Keratinocyte (primary cell): ENCODE data around the gene NHSL2. TPM values are rescaled to one million over a fixed set of nuclear protein-coding genes. Genes with fewer than 3 reads are reported as not detected.

Experiments used
- DNase-seq: peaks from one replicate; pipeline ENCODE4 v3.0.0-alpha.2; 2011; ENCODE audit warnings: low read depth, missing footprints, low spot score
- FAIRE-seq: peaks from 2 replicates; lab custom pipeline; 2011; peaks lifted over from hg19 to GRCh38; lab: Jason Lieb, UNC
- H2AFZ ChIP-seq: 2 replicates; pipeline ENCODE4 v1.6.0; 2012; ENCODE audit warnings: low read length, control low read depth, inconsistent platforms; ENCODE audit not compliant: control insufficient read depth
- H3K27ac ChIP-seq: 2 replicates; pipeline ENCODE4 v1.5.1; 2011; ENCODE audit warnings: low read length; ENCODE audit not compliant: control insufficient read depth, insufficient read depth
- H3K27me3 ChIP-seq: 3 replicates; pipeline ENCODE4 v1.6.0; 2011; ENCODE audit warnings: low read length; ENCODE audit not compliant: control insufficient read depth, insufficient read depth; ENCODE audit errors: extremely low read depth
- H3K36me3 ChIP-seq, 2 experiments: 2 replicates in 1 of 2; 3 replicates in 1 of 2; pipeline ENCODE4 v1.5.1; 2011; ENCODE audit warnings: low read length in 2 of 2, mild to moderate bottlenecking in 1 of 2; ENCODE audit not compliant: control insufficient read depth in 2 of 2, insufficient read depth in 2 of 2; ENCODE audit errors: extremely low read depth in 1 of 2
- H3K4me1 ChIP-seq: 3 replicates; pipeline ENCODE4 v1.5.1; 2011; ENCODE audit warnings: low read length; ENCODE audit not compliant: control insufficient read depth, insufficient read depth; ENCODE audit errors: extremely low read depth
- H3K4me2 ChIP-seq: 3 replicates; pipeline ENCODE4 v1.6.0; 2011; ENCODE audit warnings: low read depth, low read length; ENCODE audit not compliant: control insufficient read depth, insufficient read depth; ENCODE audit errors: extremely low read depth
- H3K4me3 ChIP-seq, 3 experiments: fragments of 200-600 bp in 1 of 3; sonication (generic) in 1 of 3; 2 replicates in 2 of 3; 3 replicates in 1 of 3; pipeline ENCODE4 v1.5.1; 2011 to 2016; ENCODE audit warnings: low read length in 3 of 3, mild to moderate bottlenecking in 3 of 3, control low read depth in 2 of 3, inconsistent platforms in 1 of 3, low read depth in 1 of 3, mixed read lengths in 1 of 3, mixed run types in 1 of 3, moderate library complexity in 1 of 3; ENCODE audit not compliant: control insufficient read depth in 2 of 3, insufficient read depth in 2 of 3; ENCODE audit errors: extremely low read depth in 1 of 3
- H3K79me2 ChIP-seq: 2 replicates; pipeline ENCODE4 v1.6.0; 2012; ENCODE audit warnings: low read length; ENCODE audit not compliant: control insufficient read depth, insufficient read depth
- H3K9ac ChIP-seq: 3 replicates; pipeline ENCODE4 v1.6.0; 2011; ENCODE audit warnings: low read length; ENCODE audit not compliant: control insufficient read depth, insufficient read depth; ENCODE audit errors: extremely low read depth
- H3K9me1 ChIP-seq: 3 replicates; pipeline ENCODE4 v1.6.0; 2011; ENCODE audit warnings: low read length; ENCODE audit not compliant: control insufficient read depth, insufficient read depth; ENCODE audit errors: extremely low read depth
- H3K9me3 ChIP-seq: 2 replicates; pipeline ENCODE4 v1.5.1; 2012; ENCODE audit warnings: low read depth, low read length; ENCODE audit not compliant: control insufficient read depth
- H4K20me1 ChIP-seq: 3 replicates; pipeline ENCODE4 v1.6.0; 2011; ENCODE audit warnings: low read length; ENCODE audit not compliant: control insufficient read depth, insufficient read depth; ENCODE audit errors: extremely low read depth
- EZH2 ChIP-seq: IDR thresholded peaks from one replicate; pipeline ENCODE4 v1.6.1; 2012; ENCODE audit warnings: inconsistent platforms, mild to moderate bottlenecking, low read length, moderate library complexity
- dilution Hi-C: fragments of 300-500 bp; cut with MboI; formaldehyde crosslinking; loops from one replicate; pipeline ENCODE4 v1.7.0; 2020; ENCODE audit warnings: low sequenced_read_pairs; ENCODE audit not compliant: extremely low pct_ligation_motif_present
- polyA plus RNA-seq, 5 experiments: library from polyadenylated mRNA; depleted of rRNA in 3 of 5; stranded (reverse) in 3 of 5; stranded (forward) in 1 of 5; unstranded in 1 of 5; fragments of >200 nt; gene quantifications; 1 replicate in 1 of 5; 2 replicates in 3 of 5; 3 replicates in 1 of 5; pipeline versions ENCODE4 v1.2.1 to v1.2.3, GENCODE V29; 2011 to 2012; ENCODE audit warnings: missing spikeins in 2 of 5, low read depth in 1 of 5, low replicate concordance in 1 of 5
- TF ChIP-seq, protein P1 (sequence below), 3 experiments: IDR thresholded peaks in 1 of 3; conservative IDR thresholded peaks in 1 of 3; optimal IDR thresholded peaks in 1 of 3; 2 replicates in 2 of 3; 3 replicates in 1 of 3; pipeline versions ENCODE3 to v1.5.1; 2011; ENCODE audit warnings: low read length in 3 of 3, mild to moderate bottlenecking in 3 of 3, moderate library complexity in 2 of 3, control low read depth in 1 of 3, inconsistent platforms in 1 of 3; ENCODE audit not compliant: insufficient read depth in 2 of 3; ENCODE audit errors: extremely low read depth in 1 of 3

Gene NHSL2
- polyA plus RNA-seq, 1 donor (not counting 4 experiments of a cell fraction or from before 2014, with no cell fraction given) = 0.04 TPM

DNA sequence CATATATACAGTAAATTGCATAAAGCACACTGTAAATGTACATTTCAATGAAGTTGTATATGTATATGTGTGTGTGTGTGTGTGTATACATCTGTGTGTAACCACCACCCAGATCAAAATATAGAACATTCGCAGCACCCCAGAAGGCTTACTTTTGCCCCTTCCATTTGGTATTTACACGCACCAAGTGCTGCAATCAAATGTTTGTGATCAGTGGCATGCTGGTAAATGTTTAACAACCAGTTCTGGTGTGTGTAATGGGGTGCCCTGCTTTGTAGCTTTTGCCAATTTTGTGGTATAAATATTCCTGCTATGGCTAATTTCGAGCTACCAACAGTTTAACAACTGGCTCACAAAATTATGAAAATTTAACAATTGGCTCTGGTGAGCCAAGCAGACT is 119.8 kb downstream of the NHSL2 start:
- no peak for FAIRE-seq
- no peak overlapping the region for H3K4me2 ChIP-seq
- no peak for TF ChIP-seq EZH2
- TF ChIP-seq, protein P1, sequence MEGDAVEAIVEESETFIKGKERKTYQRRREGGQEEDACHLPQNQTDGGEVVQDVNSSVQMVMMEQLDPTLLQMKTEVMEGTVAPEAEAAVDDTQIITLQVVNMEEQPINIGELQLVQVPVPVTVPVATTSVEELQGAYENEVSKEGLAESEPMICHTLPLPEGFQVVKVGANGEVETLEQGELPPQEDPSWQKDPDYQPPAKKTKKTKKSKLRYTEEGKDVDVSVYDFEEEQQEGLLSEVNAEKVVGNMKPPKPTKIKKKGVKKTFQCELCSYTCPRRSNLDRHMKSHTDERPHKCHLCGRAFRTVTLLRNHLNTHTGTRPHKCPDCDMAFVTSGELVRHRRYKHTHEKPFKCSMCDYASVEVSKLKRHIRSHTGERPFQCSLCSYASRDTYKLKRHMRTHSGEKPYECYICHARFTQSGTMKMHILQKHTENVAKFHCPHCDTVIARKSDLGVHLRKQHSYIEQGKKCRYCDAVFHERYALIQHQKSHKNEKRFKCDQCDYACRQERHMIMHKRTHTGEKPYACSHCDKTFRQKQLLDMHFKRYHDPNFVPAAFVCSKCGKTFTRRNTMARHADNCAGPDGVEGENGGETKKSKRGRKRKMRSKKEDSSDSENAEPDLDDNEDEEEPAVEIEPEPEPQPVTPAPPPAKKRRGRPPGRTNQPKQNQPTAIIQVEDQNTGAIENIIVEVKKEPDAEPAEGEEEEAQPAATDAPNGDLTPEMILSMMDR (optimal IDR thresholded peaks at IDR 0.05 in 1 of 3, IDR thresholded peaks at IDR 0.05 in 1 of 3, conservative IDR thresholded peaks at IDR 0.05 in 1 of 3; ENCODE audit: extremely low read depth in 1 of 3, insufficient read depth in 2 of 3, low read length in 3 of 3) = no peak
- dilution Hi-C loops = no loop called here
- no peak for DNase-seq
- no peak overlapping the region for H3K9ac ChIP-seq
- H3K9me3 ChIP-seq = no peaks in the 10 kb centered on the region
- H3K27ac ChIP-seq = no peak overlapping the region
- peaks cover 3% of the 10 kb centered on the region for H3K4me1 ChIP-seq
- H2AFZ ChIP-seq = no peak overlapping the region
- no peaks in the 10 kb centered on the region for H3K36me3 ChIP-seq
- peaks cover 21% of the 10 kb centered on the region for H3K27me3 ChIP-seq
- no peaks in the 10 kb centered on the region for H4K20me1 ChIP-seq
- no peaks in the 10 kb centered on the region for H3K79me2 ChIP-seq
- H3K9me1 ChIP-seq = no peaks in the 10 kb centered on the region
- no peak overlapping the region for H3K4me3 ChIP-seq

DNA sequence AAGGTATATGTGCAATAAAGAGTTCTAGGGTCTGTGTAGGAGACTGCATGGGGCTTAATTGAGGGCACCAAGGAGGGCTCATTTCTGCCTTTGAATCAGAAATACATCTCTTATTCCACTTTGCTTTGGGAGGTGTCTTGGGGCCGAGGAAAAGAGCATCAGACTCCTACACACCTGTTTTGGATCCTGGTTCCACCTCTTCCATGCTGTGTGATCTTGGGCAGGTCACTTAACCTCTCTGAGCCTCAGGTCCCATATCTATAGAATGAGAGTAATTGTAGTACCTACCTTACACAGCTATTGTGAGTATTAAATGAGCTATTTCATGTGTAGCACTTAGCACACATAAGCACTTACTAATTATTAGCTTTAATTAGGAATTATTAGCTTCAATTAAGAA is 120.5 kb downstream of the NHSL2 start:
- H3K9me3 ChIP-seq = no peaks in the 10 kb centered on the region
- TF ChIP-seq, protein P1 (optimal IDR thresholded peaks at IDR 0.05 in 1 of 3, IDR thresholded peaks at IDR 0.05 in 1 of 3, conservative IDR thresholded peaks at IDR 0.05 in 1 of 3; ENCODE audit: extremely low read depth in 1 of 3, insufficient read depth in 2 of 3, low read length in 3 of 3) = no peak
- TF ChIP-seq EZH2 = no peak
- no peaks in the 10 kb centered on the region for H3K79me2 ChIP-seq
- no peaks in the 10 kb centered on the region for H3K36me3 ChIP-seq
- no peak for DNase-seq
- no peaks in the 10 kb centered on the region for H4K20me1 ChIP-seq
- FAIRE-seq = no peak
- H2AFZ ChIP-seq = no peak overlapping the region
- no peak overlapping the region for H3K4me3 ChIP-seq
- dilution Hi-C loops = no loop called here
- H3K27me3 ChIP-seq = peaks cover 21% of the 10 kb centered on the region
- H3K27ac ChIP-seq = no peak overlapping the region
- peaks cover 3% of the 10 kb centered on the region for H3K4me1 ChIP-seq
- H3K9ac ChIP-seq = no peak overlapping the region
- H3K4me2 ChIP-seq = no peak overlapping the region
- no peaks in the 10 kb centered on the region for H3K9me1 ChIP-seq
